ENCODE measurements around the gene CERS2.
"Not testable (repeated sequence)": the region's sequence is repeated elsewhere in the genome, so short reads cannot be mapped to it uniquely, and the experiment has no call there.

Gene CERS2

GRCh38 chr1:150968491-150968890 is 6.1 kb downstream of the CERS2 start:
- DNase-seq: no peak

GRCh38 chr1:150967936-150968335 is 6.7 kb downstream of the CERS2 start:
- no peak for DNase-seq

- no peak for DNase-seq
Measured at GRCh38 chr1:150966011-150966410, 8.6 kb downstream of the CERS2 start.

GRCh38 chr1:150965605-150966004 is 9.0 kb downstream of the CERS2 start:
- DNase-seq: no peak

- no peak for DNase-seq
Measured at GRCh38 chr1:150964164-150964489, 10.5 kb downstream of the CERS2 start.

- no peak for DNase-seq
Measured at GRCh38 chr1:150963321-150964163, 11.1 kb downstream of the CERS2 start.

- no peak for DNase-seq
Measured at GRCh38 chr1:150961756-150962155, 12.9 kb downstream of the CERS2 start.

- DNase-seq: no peak
Measured at GRCh38 chr1:150960646-150961045, 14.0 kb downstream of the CERS2 start.

- no peak for DNase-seq
Measured at GRCh38 chr1:150957666-150958065, 17.0 kb downstream of the CERS2 start.

GRCh38 chr1:150955280-150955679 is 19.4 kb downstream of the CERS2 start:
- DNase-seq: no peak

GRCh38 chr1:150954708-150955107 is 19.9 kb downstream of the CERS2 start:
- DNase-seq: no peak

- no peak for DNase-seq
Measured at GRCh38 chr1:150944856-150945255, 29.8 kb downstream of the CERS2 start.

GRCh38 chr1:150931773-150932172 is 42.9 kb downstream of the CERS2 start:
- DNase-seq: peak; percentile 28

GRCh38 chr1:150928775-150929174 is 45.9 kb downstream of the CERS2 start:
- not testable (repeated sequence) for DNase-seq

- DNase-seq: peak; percentile 10
Measured at GRCh38 chr1:150928286-150928685, 46.3 kb downstream of the CERS2 start.

- no peak for DNase-seq
Measured at GRCh38 chr1:150927624-150928023, 47.0 kb downstream of the CERS2 start.

GRCh38 chr1:150926097-150926741 is 48.4 kb downstream of the CERS2 start, which contains the start of gene SETDB1:
TSS of gene SETDB1 (plus strand) at chr1:150926363. CDS start at chr1:150927715, 1,352 bp downstream.
- DNase-seq: peak; percentile 97

GRCh38 chr1:150925080-150925479 is 49.6 kb downstream of the CERS2 start:
- no peak for DNase-seq

- DNase-seq: peak; percentile 94
Measured at GRCh38 chr1:150922519-150922975, 52.1 kb downstream of the CERS2 start.

GRCh38 chr1:150917387-150917786 is 57.2 kb downstream of the CERS2 start:
- DNase-seq: no peak

All from fibroblast of skin of right biceps (primary cell).